K562 (cell line): Measurements from ENCODE around the gene UPF2. TPM values are rescaled to one million over a fixed set of nuclear protein-coding genes. Genes with fewer than 3 reads are reported as not detected.

ENCODE experiments used
- BCL6 ChIP-seq: fragments of 250-450 bp; sonication (Bioruptor Pico); IDR thresholded peaks from 2 replicates; pipeline ENCODE4 v1.4.0; 2020
- ELK1 ChIP-seq: sonication (generic); formaldehyde crosslinking; IDR thresholded peaks from 2 replicates; pipeline ENCODE4 v1.8.1; 2022; ENCODE audit warnings: missing genetic modification reagents
- HOXB6 ChIP-seq: fragments of 250-450 bp; sonication (Bioruptor Pico); IDR thresholded peaks from 2 replicates; pipeline ENCODE4 v1.5.1; 2022; ENCODE audit warnings: mild to moderate bottlenecking, borderline replicate concordance
- MYC ChIP-seq, 2 experiments: fragments of 250-450 bp in 1 of 2; sonication (Bioruptor Pico) in 1 of 2; IDR thresholded peaks; 2 replicates each; pipeline versions ENCODE4 v1.5.1 to v1.6.1; 2012 to 2021; ENCODE audit warnings: low read depth in 2 of 2, borderline replicate concordance in 1 of 2, improper control_type of control experiment in 1 of 2, low read length in 1 of 2, mild to moderate bottlenecking in 1 of 2, moderate library complexity in 1 of 2
- MYNN ChIP-seq, 2 experiments: sonication (generic); formaldehyde crosslinking in 1 of 2; IDR thresholded peaks; 2 replicates each; pipeline versions ENCODE4 v1.5.0 to v1.6.1; 2016 to 2020; ENCODE audit warnings: antibody characterized with exemption in 1 of 2, missing genetic modification reagents in 1 of 2
- NCOA4 ChIP-seq: fragments of 450-650 bp; IDR thresholded peaks from 2 replicates; pipeline ENCODE4 v1.6.1; 2018; ENCODE audit warnings: mild to moderate bottlenecking; ENCODE audit not compliant: partially characterized antibody
- NELFE ChIP-seq: IDR thresholded peaks from 2 replicates; pipeline ENCODE4 v1.6.1; 2011; ENCODE audit warnings: mild to moderate bottlenecking; ENCODE audit not compliant: insufficient read depth, insufficient read length
- NRF1 ChIP-seq, 2 experiments: fragments of 450-650 bp; IDR thresholded peaks in 1 of 2; conservative IDR thresholded peaks in 1 of 2; 2 replicates each; pipeline ENCODE4 v1.6.1; 2014; ENCODE audit warnings: mild to moderate bottlenecking in 2 of 2
- PHB2 ChIP-seq: fragments of 450-650 bp; IDR thresholded peaks from 2 replicates; pipeline ENCODE4 v1.6.1; 2017; ENCODE audit warnings: low read depth
- PRPF4 ChIP-seq: fragments of 200-400 bp; formaldehyde crosslinking; IDR thresholded peaks from one replicate; pipeline ENCODE4 v1.6.1; 2017; ENCODE audit warnings: low read length, low read depth, mild to moderate bottlenecking; ENCODE audit not compliant: insufficient read depth, poor library complexity, severe bottlenecking
- PTBP1 ChIP-seq: fragments of 200-400 bp; formaldehyde crosslinking; IDR thresholded peaks from 2 replicates; pipeline ENCODE4 v1.6.1; 2017; ENCODE audit warnings: low read depth, low read length
- RAD21 ChIP-seq, 2 experiments: fragments of 250-450 bp in 1 of 2; fragments of 450-650 bp in 1 of 2; sonication (Bioruptor Pico) in 1 of 2; formaldehyde crosslinking in 1 of 2; IDR thresholded peaks in 1 of 2; conservative IDR thresholded peaks in 1 of 2; 2 replicates each; pipeline versions ENCODE4 v1.4.0 to v1.8.0; 2020 to 2022; ENCODE audit warnings: mild to moderate bottlenecking in 2 of 2, moderate library complexity in 1 of 2
- SP1 ChIP-seq: sonication (generic); formaldehyde crosslinking; IDR thresholded peaks from 2 replicates; pipeline ENCODE4 v1.8.1; 2022; ENCODE audit warnings: mild to moderate bottlenecking, missing genetic modification reagents
- TARDBP ChIP-seq: fragments of 450-650 bp; IDR thresholded peaks from 2 replicates; pipeline ENCODE4 v1.6.1; 2016
- TGIF2 ChIP-seq: sonication (generic); formaldehyde crosslinking; IDR thresholded peaks from 2 replicates; pipeline ENCODE4 v1.8.1; 2022; ENCODE audit warnings: mild to moderate bottlenecking, missing genetic modification reagents, moderate library complexity
- THRAP3 ChIP-seq: fragments of 450-650 bp; IDR thresholded peaks from 2 replicates; pipeline ENCODE4 v1.6.1; 2016; ENCODE audit warnings: mild to moderate bottlenecking, inconsistent platforms, borderline replicate concordance
- TRIM24 ChIP-seq, 2 experiments: fragments of 450-650 bp; IDR thresholded peaks; 2 replicates each; pipeline ENCODE4 v1.6.1; 2016
- TRIM28 ChIP-seq: fragments of 450-650 bp; IDR thresholded peaks from 2 replicates; pipeline ENCODE4 v1.6.1; 2017
- XRCC3 ChIP-seq: fragments of 450-650 bp; IDR thresholded peaks from 2 replicates; pipeline ENCODE4 v1.6.1; 2017; ENCODE audit warnings: mild to moderate bottlenecking, moderate library complexity
- XRCC5 ChIP-seq: fragments of 200-400 bp; formaldehyde crosslinking; IDR thresholded peaks from 2 replicates; pipeline ENCODE4 v1.6.1; 2017; ENCODE audit warnings: low read depth, mild to moderate bottlenecking, low read length
- ZBTB11 ChIP-seq, 3 experiments: fragments of 200-800 bp in 1 of 3; fragments of 250-450 bp in 1 of 3; fragments of 450-650 bp in 1 of 3; sonication (Bioruptor Pico) in 1 of 3; sonication (Bioruptor generic) in 1 of 3; formaldehyde crosslinking in 1 of 3; IDR thresholded peaks; 2 replicates each; pipeline versions ENCODE4 v1.6.1 to v1.8.0; 2016 to 2022; ENCODE audit warnings: mild to moderate bottlenecking in 2 of 3, missing genetic modification characterization in 2 of 3, missing compliant biosample characterization in 1 of 3, moderate library complexity in 1 of 3
- ZFX ChIP-seq: sonication (generic); formaldehyde crosslinking; IDR thresholded peaks from 2 replicates; pipeline ENCODE4 v1.8.0; 2022; ENCODE audit warnings: mild to moderate bottlenecking, missing genetic modification reagents, moderate library complexity
- ZNF224 ChIP-seq: sonication (generic); formaldehyde crosslinking; IDR thresholded peaks from 2 replicates; pipeline ENCODE4 v1.8.0; 2022; ENCODE audit warnings: mild to moderate bottlenecking, missing genetic modification reagents
- ZNF445 ChIP-seq: fragments of 250-450 bp; sonication (Bioruptor Pico); IDR thresholded peaks from 2 replicates; pipeline ENCODE4 v1.4.0; 2020; ENCODE audit warnings: low read depth, mild to moderate bottlenecking, moderate library complexity
- polyA plus RNA-seq, 8 experiments: library from polyadenylated mRNA; depleted of rRNA in 4 of 8; stranded (reverse) in 5 of 8; unstranded in 3 of 8; fragments of >200 nt; fragmentation: Nextera tagmentation in 2 of 8; fragmentation: Illumina TruSeq in 1 of 8; extraction: Ambion mirVana in 2 of 8; extraction: Trizol in 1 of 8; gene quantifications; 2 replicates each; pipeline versions ENCODE4 v1.2.1 to v1.2.3, GENCODE V29; 2011 to 2014; ENCODE audit warnings: inconsistent platforms in 1 of 8, missing spikeins in 1 of 8
- total RNA-seq, 7 experiments: library from RNA; depleted of rRNA in 6 of 7; stranded (reverse); fragments of >200 nt in 6 of 7; fragmentation: Illumina TruSeq in 2 of 7; extraction: Trizol in 2 of 7; gene quantifications; 2 replicates each; pipeline versions ENCODE4 v1.2.1 to v1.2.3, GENCODE V29; 2011 to 2021; ENCODE audit warnings: low replicate concordance in 1 of 7

The UPF2 gene
- total and polyA plus RNA-seq, 9 of the 15 experiments (the other 6 are each of a cell fraction or from before 2014, with no cell fraction given): 13.9 to 37.7 (median 23.7) TPM

DNA sequence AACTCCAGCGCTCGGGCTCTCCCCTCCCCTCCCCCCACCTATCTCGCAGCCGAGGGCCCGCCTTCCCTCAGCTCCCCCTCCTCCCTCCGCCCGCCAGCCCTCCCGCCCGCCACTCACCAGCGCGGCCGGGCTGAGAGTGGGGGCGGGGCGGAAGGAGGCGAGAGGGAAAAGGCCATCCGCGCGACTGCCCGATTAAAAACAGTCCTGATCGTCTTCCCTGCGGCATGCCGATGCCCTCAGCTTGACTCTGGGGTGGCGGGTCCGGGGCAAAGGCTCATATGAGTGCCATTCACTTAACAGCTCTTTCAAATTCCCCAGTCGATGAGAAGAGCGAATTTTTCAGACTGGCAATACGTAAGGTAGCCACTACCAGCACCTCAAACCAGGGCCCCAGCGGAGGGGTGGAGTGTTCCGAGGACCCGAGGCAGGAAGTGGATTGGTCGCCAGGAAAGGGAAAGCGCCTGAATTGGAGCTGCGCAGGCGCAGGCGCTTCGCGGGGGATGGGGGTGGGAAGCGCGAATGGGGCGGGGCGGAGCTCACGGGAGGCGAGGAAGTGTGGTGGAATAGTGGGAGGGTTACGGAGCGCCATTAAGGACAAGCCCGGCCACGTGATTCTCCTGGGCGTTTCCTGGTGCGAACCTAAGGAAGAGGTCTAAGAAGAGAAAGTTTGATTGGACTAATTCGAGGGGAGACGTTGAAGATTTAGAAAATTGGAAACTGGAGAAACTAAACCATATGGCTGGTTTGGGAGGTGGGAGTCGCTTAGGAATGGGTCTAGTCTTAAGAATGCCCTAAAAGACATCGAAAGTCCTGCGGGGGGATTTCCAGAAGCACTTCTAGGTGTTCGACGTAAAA lies at the start of gene UPF2 (continued):
- TF ChIP-seq ZBTB11 (CRISPR knock-in tag; IDR thresholded peaks at IDR 0.05) (0 out of 6 replicates have a peak, but pooled peaks of 1 of the 3 experiments have one; percentile 60), BCL6 (no peak), PTBP1 (no peak), ZNF445 (CRISPR knock-in tag) (no peak), TRIM28 (no peak), PRPF4 (peak; percentile 29), TGIF2 (no peak), PHB2 (no peak), NRF1 (conservative IDR thresholded peaks at IDR 0.05 in 1 of 2, IDR thresholded peaks at IDR 0.05 in 1 of 2) (peak; percentile 97), HOXB6 (CRISPR knock-in tag) (no peak), NCOA4 (no peak), RAD21 (CRISPR knock-in tag; conservative IDR thresholded peaks at IDR 0.05 in 1 of 2, IDR thresholded peaks at IDR 0.05 in 1 of 2) (no peak; a peak in 1 of 4 replicates), NELFE (no peak), XRCC5 (0 out of 2 replicates have a peak, but pooled peaks have one; percentile 43), TRIM24 (IDR thresholded peaks at IDR 0.05) (peak in 1 of 2 experiments; percentile 42; a peak in 2 of 4 replicates), MYC (IDR thresholded peaks at IDR 0.05; ENCODE audit: low read depth, low read length) (peak; percentile 88), MYC (CRISPR knock-in tag; IDR thresholded peaks at IDR 0.05; ENCODE audit: borderline replicate concordance, low read depth) (0 out of 2 replicates have a peak, but pooled peaks have one; percentile 60), ZFX (CRISPR knock-in tag) (peak; percentile 15; the same call in 1 of the 2 replicates), ELK1 (CRISPR knock-in tag) (no peak), SP1 (CRISPR knock-in tag) (peak; percentile 95), XRCC3 (no peak), TARDBP (no peak), ZNF224 (CRISPR knock-in tag) (no peak), MYNN (IDR thresholded peaks at IDR 0.05) (peak; percentile 10; the same call in 1 of the 2 replicates), MYNN (CRISPR knock-in tag; IDR thresholded peaks at IDR 0.05) (no peak), THRAP3 (no peak)
